ENCODE results near the gene TMEM263. TPM values are rescaled to one million over a fixed set of nuclear protein-coding genes. Genes with fewer than 3 reads are reported as not detected.

TMEM263 gene
- total and polyA plus RNA-seq, 11 donors: 11.6 to 59.2 (median 36.3) TPM

- H3K27me3 ChIP-seq: no peaks in the 10 kb centered on the region
- TF ChIP-seq POLR2A (IDR thresholded peaks at IDR 0.05) (no peak), CTCF (IDR thresholded peaks at IDR 0.05) (no peak)
- no peak for ATAC-seq
- peaks cover 0 to 65% (median 32%) of the 10 kb centered on the region in 12 donors for H3K4me1 ChIP-seq
- peaks cover 0 to 33% (median 2%) of the 10 kb centered on the region in 9 donors for H3K36me3 ChIP-seq
- no peaks in the 10 kb centered on the region for H3K9me3 ChIP-seq
- H3K4me3 ChIP-seq: no peak overlapping the region
- intact Hi-C loops (cut with DNase I): loop anchor here in 2 of 10 donors (2.0 to 5.0 kb wide), 2 partner anchors 24 to 132 kb away; partner anchors contain the start of gene CRY1 (in 1 of the 2)
- H3K27ac ChIP-seq: no peak overlapping the region
- no peak for DNase-seq
- WGBS, 4 donors: 87 to 90% (median 89%) methylated on average over 3 of the region's 3 CpGs
Observed at GRCh38 chr12:106960443-106960842, 4.7 kb downstream of the TMEM263 start.

- ATAC-seq (no peak), DNase-seq (no peak)
- intact Hi-C loops (cut with DNase I): loop anchor here in 1 of 10 donors (5.0 kb wide), 1 partner anchor 130 kb away; the partner anchor contains the start of gene CRY1
Observed at GRCh38 chr12:106962286-106962685, 6.6 kb downstream of the TMEM263 start.

GRCh38 chr12:106964526-106964925, 8.8 kb downstream of the TMEM263 start:
- H3K4me3 ChIP-seq: no peak overlapping the region
- DNase-seq: no peak
- H3K27me3 ChIP-seq: no peaks in the 10 kb centered on the region
- no peaks in the 10 kb centered on the region for H3K9me3 ChIP-seq
- H3K36me3 ChIP-seq: peaks cover 0 to 68% (median 25%) of the 10 kb centered on the region in 9 donors
- no peak overlapping the region for H3K27ac ChIP-seq
- no peak for ATAC-seq
- peaks cover 0 to 41% (median 12%) of the 10 kb centered on the region in 12 donors for H3K4me1 ChIP-seq
- whole genome bisulfite sequencing, 4 donors: 84 to 88% (median 86%) methylated on average over 2 of the region's 2 CpGs
- TF ChIP-seq POLR2A (IDR thresholded peaks at IDR 0.05) (no peak), CTCF (IDR thresholded peaks at IDR 0.05) (no peak)
- intact Hi-C loops (cut with DNase I): loop anchor here in 1 of 10 donors (5.0 kb wide), 1 partner anchor 128 kb away; the partner anchor contains the start of gene CRY1

More at GRCh38 chr12:106962286-106962685, 6.6 kb downstream of the TMEM263 start:
- no peak overlapping the region for H3K4me3 ChIP-seq
- TF ChIP-seq POLR2A (IDR thresholded peaks at IDR 0.05) (no peak), CTCF (IDR thresholded peaks at IDR 0.05) (no peak)
- no peaks in the 10 kb centered on the region for H3K9me3 ChIP-seq
- H3K27me3 ChIP-seq: no peaks in the 10 kb centered on the region
- 50 to 71% (median 62%) methylated on average over 3 of the region's 3 CpGs for WGBS, 4 donors
- H3K36me3 ChIP-seq: peaks cover 0 to 49% (median 6%) of the 10 kb centered on the region in 9 donors
- no peak overlapping the region for H3K27ac ChIP-seq
- H3K4me1 ChIP-seq: peaks cover 0 to 63% (median 32%) of the 10 kb centered on the region in 12 donors

GRCh38 chr12:106971065-106971464, 15.4 kb downstream of the TMEM263 start:
- intact Hi-C loops (cut with DNase I): no loop called here
- no peaks in the 10 kb centered on the region for H3K27me3 ChIP-seq
- peaks cover 0 to 34% (median 20%) of the 10 kb centered on the region in 12 donors for H3K4me1 ChIP-seq
- no peak overlapping the region for H3K4me3 ChIP-seq
- no peak for TF ChIP-seq POLR2A (IDR thresholded peaks at IDR 0.05)
- no peak for TF ChIP-seq CTCF (IDR thresholded peaks at IDR 0.05)
- peaks cover 0 to 77% (median 48%) of the 10 kb centered on the region in 9 donors for H3K36me3 ChIP-seq
- H3K9me3 ChIP-seq: no peaks in the 10 kb centered on the region
- DNase-seq (no peak), ATAC-seq (no peak)
- WGBS, 4 donors: 92 to 97% (median 95%) methylated on average over 2 of the region's 2 CpGs
- H3K27ac ChIP-seq: no peak overlapping the region
